Neural cell (in vitro differentiated cells): Measurements from ENCODE around the gene ATP2B1. TPM values are rescaled to one million over a fixed set of nuclear protein-coding genes. Genes with fewer than 3 reads are reported as not detected.

Experiments
- H2AFZ ChIP-seq: fragments of 200-600, 300-800 bp; sonication (generic), shearing (Covaris generic); 2 replicates; pipeline ENCODE4 v1.6.0; 2014; ENCODE audit warnings: low read depth, mild to moderate bottlenecking, antibody characterized with exemption, low read length, moderate library complexity
- H3F3A ChIP-seq: fragments of 200-600 bp; shearing (Covaris generic); 2 replicates; pipeline ENCODE4 v1.6.1; 2016; ENCODE audit warnings: mild to moderate bottlenecking, moderate library complexity, mixed read lengths, antibody characterized with exemption, low read length; ENCODE audit not compliant: insufficient read depth, poor library complexity, severe bottlenecking
- H3K27ac ChIP-seq: fragments of 200-600, 300-800 bp; sonication (generic), shearing (Covaris generic); 2 replicates; pipeline ENCODE4 v1.5.1; 2014; ENCODE audit warnings: mild to moderate bottlenecking, low read length, moderate library complexity
- H3K27me3 ChIP-seq: fragments of 300-800, 200-600 bp; sonication (generic), shearing (Covaris generic); 2 replicates; pipeline ENCODE4 v1.6.0; 2014; ENCODE audit warnings: mild to moderate bottlenecking, low read depth, low read length, moderate library complexity; ENCODE audit not compliant: insufficient read depth
- H3K36me3 ChIP-seq: fragments of 300-800, 200-600 bp; sonication (generic), shearing (Covaris generic); 2 replicates; pipeline ENCODE4 v1.5.1; 2014; ENCODE audit warnings: mild to moderate bottlenecking, antibody characterized with exemption, low read length, moderate library complexity; ENCODE audit not compliant: insufficient read depth
- H3K4me2 ChIP-seq: fragments of 300-800, 200-600 bp; sonication (generic), shearing (Covaris generic); 2 replicates; pipeline ENCODE4 v1.6.0; 2014; ENCODE audit warnings: mild to moderate bottlenecking, low read length
- H3K4me3 ChIP-seq: fragments of 300-800, 200-600 bp; sonication (generic), shearing (Covaris generic); 2 replicates; pipeline ENCODE4 v1.5.1; 2014; ENCODE audit warnings: mild to moderate bottlenecking, low read length, moderate library complexity
- H3K79me2 ChIP-seq: fragments of 200-600 bp; shearing (Covaris generic); replicated peaks from 2 replicates; pipeline ENCODE4 v1.6.0; 2014; ENCODE audit warnings: mild to moderate bottlenecking, low read length, moderate library complexity; ENCODE audit not compliant: insufficient read depth
- H3K9ac ChIP-seq: fragments of 300-800, 200-600 bp; sonication (generic), shearing (Covaris generic); 2 replicates; pipeline ENCODE4 v1.6.1; 2016; ENCODE audit warnings: mild to moderate bottlenecking, low read length, mixed read lengths
- H3K9me2 ChIP-seq: fragments of 200-600 bp; shearing (Covaris generic); 2 replicates; pipeline ENCODE4 v1.6.1; 2016; ENCODE audit warnings: mild to moderate bottlenecking, low read length, mixed read lengths; ENCODE audit not compliant: insufficient read depth
- H3K9me3 ChIP-seq: fragments of 200-600, 300-800 bp; sonication (generic), shearing (Covaris generic); 2 replicates; pipeline ENCODE4 v1.6.1; 2016; ENCODE audit warnings: mild to moderate bottlenecking, mixed run types, low read length, moderate library complexity, mixed read lengths
- H4K20me1 ChIP-seq: fragments of 200-600 bp; shearing (Covaris generic); 2 replicates; pipeline ENCODE4 v1.6.1; 2016; ENCODE audit warnings: mild to moderate bottlenecking, mixed run types; ENCODE audit not compliant: insufficient read depth
- CTCF ChIP-seq: fragments of 450-650 bp; IDR thresholded peaks from 2 replicates; pipeline ENCODE4 v1.5.1; 2014; ENCODE audit warnings: antibody characterized with exemption, mild to moderate bottlenecking, moderate library complexity; ENCODE audit not compliant: poor library complexity, severe bottlenecking
- EP300 ChIP-seq: fragments of 450-650 bp; conservative IDR thresholded peaks from 2 replicates; pipeline ENCODE4 v1.6.1; 2014; ENCODE audit warnings: antibody characterized with exemption, mild to moderate bottlenecking, moderate library complexity; ENCODE audit not compliant: poor library complexity, severe bottlenecking
- EZH2 ChIP-seq: fragments of 200-600, 300-800 bp; shearing (Covaris generic), sonication (generic); IDR thresholded peaks from 2 replicates; pipeline ENCODE4 v1.6.1; 2014; ENCODE audit warnings: antibody characterized with exemption, low read length, borderline replicate concordance, mild to moderate bottlenecking; ENCODE audit not compliant: insufficient read depth, poor library complexity, severe bottlenecking
- MXI1 ChIP-seq: fragments of 450-650 bp; conservative IDR thresholded peaks from 2 replicates; pipeline ENCODE4 v1.6.1; 2014; ENCODE audit warnings: antibody characterized with exemption, mild to moderate bottlenecking; ENCODE audit not compliant: poor library complexity, severe bottlenecking
- POLR2AphosphoS5 ChIP-seq: IDR thresholded peaks from 2 replicates; pipeline ENCODE4 v1.6.1; 2012
- RAD21 ChIP-seq: fragments of 450-650 bp; conservative IDR thresholded peaks from 2 replicates; pipeline ENCODE4 v1.6.1; 2014; ENCODE audit warnings: antibody characterized with exemption, mild to moderate bottlenecking, moderate library complexity
- SMC3 ChIP-seq: fragments of 450-650 bp; conservative IDR thresholded peaks from 2 replicates; pipeline ENCODE4 v1.6.1; 2014; ENCODE audit warnings: antibody characterized with exemption, mild to moderate bottlenecking, moderate library complexity; ENCODE audit not compliant: poor library complexity
- TAF1 ChIP-seq: IDR thresholded peaks from 2 replicates; pipeline ENCODE4 v1.6.1; 2012; ENCODE audit warnings: low read depth
- polyA plus RNA-seq: library from polyadenylated mRNA; depleted of rRNA; stranded (reverse); fragments of >200 nt; gene quantifications from 2 replicates; pipeline ENCODE4 v1.2.3, GENCODE V29; 2014
- TF ChIP-seq, protein P1 (sequence below): IDR thresholded peaks from 2 replicates; pipeline ENCODE4 v1.6.1; 2012; ENCODE audit warnings: borderline replicate concordance

Gene ATP2B1
- polyA plus RNA-seq, 1 donor from 2014 or later: 139 TPM

- H3K27ac ChIP-seq: no peak overlapping the region
- H2AFZ ChIP-seq: no peak overlapping the region
- H3K4me2 ChIP-seq: no peak overlapping the region
- H3F3A ChIP-seq: no peaks in the 10 kb centered on the region
- no peaks in the 10 kb centered on the region for H4K20me1 ChIP-seq
- no peak overlapping the region for H3K4me3 ChIP-seq
- H3K9me2 ChIP-seq: no peaks in the 10 kb centered on the region
- no peaks in the 10 kb centered on the region for H3K27me3 ChIP-seq
- H3K9ac ChIP-seq: no peak overlapping the region
- no peaks in the 10 kb centered on the region for H3K79me2 ChIP-seq
- TF ChIP-seq, protein P1, sequence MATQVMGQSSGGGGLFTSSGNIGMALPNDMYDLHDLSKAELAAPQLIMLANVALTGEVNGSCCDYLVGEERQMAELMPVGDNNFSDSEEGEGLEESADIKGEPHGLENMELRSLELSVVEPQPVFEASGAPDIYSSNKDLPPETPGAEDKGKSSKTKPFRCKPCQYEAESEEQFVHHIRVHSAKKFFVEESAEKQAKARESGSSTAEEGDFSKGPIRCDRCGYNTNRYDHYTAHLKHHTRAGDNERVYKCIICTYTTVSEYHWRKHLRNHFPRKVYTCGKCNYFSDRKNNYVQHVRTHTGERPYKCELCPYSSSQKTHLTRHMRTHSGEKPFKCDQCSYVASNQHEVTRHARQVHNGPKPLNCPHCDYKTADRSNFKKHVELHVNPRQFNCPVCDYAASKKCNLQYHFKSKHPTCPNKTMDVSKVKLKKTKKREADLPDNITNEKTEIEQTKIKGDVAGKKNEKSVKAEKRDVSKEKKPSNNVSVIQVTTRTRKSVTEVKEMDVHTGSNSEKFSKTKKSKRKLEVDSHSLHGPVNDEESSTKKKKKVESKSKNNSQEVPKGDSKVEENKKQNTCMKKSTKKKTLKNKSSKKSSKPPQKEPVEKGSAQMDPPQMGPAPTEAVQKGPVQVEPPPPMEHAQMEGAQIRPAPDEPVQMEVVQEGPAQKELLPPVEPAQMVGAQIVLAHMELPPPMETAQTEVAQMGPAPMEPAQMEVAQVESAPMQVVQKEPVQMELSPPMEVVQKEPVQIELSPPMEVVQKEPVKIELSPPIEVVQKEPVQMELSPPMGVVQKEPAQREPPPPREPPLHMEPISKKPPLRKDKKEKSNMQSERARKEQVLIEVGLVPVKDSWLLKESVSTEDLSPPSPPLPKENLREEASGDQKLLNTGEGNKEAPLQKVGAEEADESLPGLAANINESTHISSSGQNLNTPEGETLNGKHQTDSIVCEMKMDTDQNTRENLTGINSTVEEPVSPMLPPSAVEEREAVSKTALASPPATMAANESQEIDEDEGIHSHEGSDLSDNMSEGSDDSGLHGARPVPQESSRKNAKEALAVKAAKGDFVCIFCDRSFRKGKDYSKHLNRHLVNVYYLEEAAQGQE: no peak
- TF ChIP-seq SMC3: no peak
- TF ChIP-seq RAD21: no peak
- no peak for TF ChIP-seq CTCF
- no peak for TF ChIP-seq TAF1
- TF ChIP-seq MXI1: no peak
- no peak for TF ChIP-seq POLR2AphosphoS5
- no peak for TF ChIP-seq EZH2
- no peak for TF ChIP-seq EP300
- H3K36me3 ChIP-seq: no peaks in the 10 kb centered on the region
- H3K9me3 ChIP-seq: no peaks in the 10 kb centered on the region
These were observed 42.0 kb upstream of the ATP2B1 start for GRCh38 chr12:89750389-89751351.

DNA sequence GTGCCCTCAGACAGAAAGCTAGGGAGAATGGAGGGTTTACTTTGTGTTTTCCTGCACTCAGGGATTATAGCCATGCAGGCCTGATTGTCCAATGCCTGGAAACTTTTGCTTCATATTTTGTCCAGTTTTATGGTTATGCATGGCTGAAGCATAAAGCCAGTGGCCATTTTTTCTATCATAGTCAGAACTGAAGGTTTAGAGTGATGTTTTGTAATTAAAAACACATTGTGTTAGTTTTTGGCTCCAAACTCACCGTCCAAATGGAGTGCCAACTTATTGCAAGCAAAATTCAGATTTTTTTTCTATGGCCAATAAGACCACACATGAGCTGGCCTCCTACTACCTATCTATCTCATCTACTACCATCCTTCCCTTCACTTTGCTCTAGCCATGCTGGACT is 40.2 kb upstream of the ATP2B1 start:
- H2AFZ ChIP-seq: no peak overlapping the region
- H3K27ac ChIP-seq: no peak overlapping the region
- no peak overlapping the region for H3K4me3 ChIP-seq
- no peak overlapping the region for H3K4me2 ChIP-seq
- no peaks in the 10 kb centered on the region for H3K79me2 ChIP-seq
- H3K9ac ChIP-seq: no peak overlapping the region
- H3K27me3 ChIP-seq: no peaks in the 10 kb centered on the region
- no peaks in the 10 kb centered on the region for H3K9me2 ChIP-seq
- no peaks in the 10 kb centered on the region for H3K9me3 ChIP-seq
- H3F3A ChIP-seq: no peaks in the 10 kb centered on the region
- H3K36me3 ChIP-seq: no peaks in the 10 kb centered on the region
- TF ChIP-seq EZH2 (no peak), RAD21 (no peak), TAF1 (no peak), CTCF (no peak), MXI1 (no peak), SMC3 (no peak), POLR2AphosphoS5 (no peak), EP300 (no peak)
- TF ChIP-seq, protein P1: no peak
- no peaks in the 10 kb centered on the region for H4K20me1 ChIP-seq
